GM21737 (cell line): ENCODE results near the gene ZNF609.
A peak's percentile ranks its signal among the peaks of the same experiment; 100 is the strongest.
"Not testable (repeated sequence)": the region's sequence is repeated elsewhere in the genome, so short reads cannot be mapped to it uniquely, and the experiment has no call there.

Experiments
- ATAC-seq: cut with Tn5 transposase; IDR thresholded peaks from one replicate; pipeline ENCODE4 v1.9.1; 2021; ENCODE audit warnings: mild to moderate bottlenecking, moderate library complexity; ENCODE audit not compliant: unreplicated experiment

ZNF609 gene

GRCh38 chr15:64642875-64643274 lies 182.5 kb downstream of the ZNF609 start:
- ATAC-seq, result no peak

DNA sequence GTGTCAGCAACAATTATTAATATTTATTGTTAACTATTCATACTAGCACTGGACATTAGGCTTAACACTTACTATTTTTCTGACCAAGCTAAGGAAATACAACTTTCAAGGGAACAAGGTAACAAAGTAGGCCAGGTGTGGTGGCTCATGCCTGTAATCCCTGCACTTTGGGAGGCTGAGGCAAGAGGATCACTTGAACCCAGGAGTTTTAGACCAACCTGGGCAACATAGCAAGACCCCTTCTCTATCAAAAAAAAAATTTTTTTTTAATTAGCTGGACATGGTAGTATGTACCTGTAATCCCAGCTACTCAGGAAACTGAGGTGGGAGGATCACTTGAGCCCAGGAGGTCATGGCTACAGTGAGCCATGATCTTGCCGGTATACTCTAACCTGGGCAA lies 183.3 kb downstream of the ZNF609 start:
- no peak for ATAC-seq

DNA sequence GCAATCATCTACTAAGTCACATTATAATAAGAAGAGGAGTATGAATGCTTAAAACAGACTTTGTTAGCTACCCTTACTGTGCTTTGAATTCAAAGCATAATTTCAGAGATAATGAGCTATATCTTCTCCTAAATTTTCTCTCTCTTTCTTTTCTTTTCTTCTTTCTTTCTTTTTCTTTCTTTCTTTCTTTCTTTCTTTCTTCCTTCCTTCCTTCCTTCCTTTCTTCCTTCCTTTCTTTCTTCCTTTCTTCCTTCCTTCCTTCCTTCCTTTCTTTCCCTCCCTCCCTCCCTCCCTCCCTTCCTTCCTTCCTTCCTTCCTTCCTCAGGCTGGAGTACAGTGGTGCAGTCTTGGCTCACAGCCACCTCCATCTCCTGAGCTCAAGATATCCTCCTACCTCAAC lies 184.4 kb downstream of the ZNF609 start:
- ATAC-seq, result not testable (repeated sequence)

- no peak for ATAC-seq
Observed at GRCh38 chr15:64645995-64646394, 185.6 kb downstream of the ZNF609 start.

- ATAC-seq, result no peak
Observed at GRCh38 chr15:64647367-64647766, 187.0 kb downstream of the ZNF609 start.

DNA sequence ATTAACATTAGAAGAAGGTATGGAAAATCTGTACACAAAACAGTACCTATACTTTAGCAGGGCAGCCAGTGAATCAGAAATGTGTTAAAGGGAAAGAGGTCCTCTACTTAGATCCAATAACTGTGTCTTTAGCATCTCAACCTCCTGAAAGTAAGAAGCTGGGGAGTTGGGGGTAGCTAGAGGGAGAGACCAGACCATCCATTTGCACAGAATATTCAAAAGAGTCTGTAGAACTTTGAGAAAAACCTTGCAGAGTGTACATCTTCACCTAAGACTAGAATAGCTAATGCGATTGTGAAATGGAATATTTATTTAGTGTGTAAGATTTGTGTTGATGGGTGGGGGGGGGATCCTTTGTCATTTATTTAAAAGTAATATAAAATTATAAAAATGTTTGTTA lies 190.2 kb downstream of the ZNF609 start:
- ATAC-seq, result no peak

DNA sequence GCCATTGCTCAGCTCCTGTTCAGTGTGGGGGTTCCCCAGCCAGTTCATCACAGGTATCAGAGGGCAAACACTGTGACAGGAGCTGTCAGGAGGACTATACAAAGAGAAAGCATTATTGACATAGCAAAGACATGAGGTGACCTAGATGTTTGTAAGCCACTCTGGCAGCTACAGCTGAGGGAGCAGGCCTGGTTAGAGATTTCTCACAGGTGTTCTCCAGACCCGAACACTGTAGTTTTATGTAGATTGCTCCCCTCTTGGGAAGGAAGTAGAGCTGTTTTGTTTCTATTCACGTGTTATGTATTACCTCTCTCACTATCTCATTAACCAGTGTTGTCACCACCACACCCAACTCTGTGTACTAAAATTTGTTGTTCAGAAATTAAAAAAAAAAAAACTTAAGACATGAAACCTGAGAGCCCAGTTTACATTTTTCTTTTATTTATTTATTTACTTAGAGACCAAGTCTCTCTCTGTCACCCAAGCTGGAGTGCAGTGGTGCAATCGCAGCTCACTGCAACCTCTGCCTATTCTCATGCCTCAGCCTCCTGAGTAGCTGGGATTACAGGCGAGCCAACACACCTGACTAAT lies 191.3 kb downstream of the ZNF609 start:
- ATAC-seq, result peak; percentile 88

GRCh38 chr15:64653757-64654156 lies 193.4 kb downstream of the ZNF609 start:
- no peak for ATAC-seq

DNA sequence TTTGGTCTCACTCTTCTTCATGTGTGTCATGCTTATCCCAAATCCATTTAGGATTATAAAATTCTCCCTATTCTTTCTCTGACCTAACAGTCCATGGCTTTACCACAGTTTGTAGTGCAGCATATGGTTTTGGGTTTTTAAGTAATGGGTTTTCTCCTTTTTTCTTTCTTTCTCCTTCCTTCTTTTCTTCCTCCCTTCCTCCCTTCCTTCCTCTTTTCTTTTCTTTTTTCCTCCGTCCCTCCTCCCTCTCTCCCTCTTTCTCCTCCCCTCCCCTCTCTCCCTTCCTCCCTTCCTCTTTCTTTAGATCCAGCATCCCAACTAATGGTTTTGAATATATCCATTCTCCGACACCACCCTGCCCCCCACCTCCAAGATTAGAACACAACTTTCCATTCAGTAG lies 196.1 kb downstream of the ZNF609 start:
- ATAC-seq, result no peak

DNA sequence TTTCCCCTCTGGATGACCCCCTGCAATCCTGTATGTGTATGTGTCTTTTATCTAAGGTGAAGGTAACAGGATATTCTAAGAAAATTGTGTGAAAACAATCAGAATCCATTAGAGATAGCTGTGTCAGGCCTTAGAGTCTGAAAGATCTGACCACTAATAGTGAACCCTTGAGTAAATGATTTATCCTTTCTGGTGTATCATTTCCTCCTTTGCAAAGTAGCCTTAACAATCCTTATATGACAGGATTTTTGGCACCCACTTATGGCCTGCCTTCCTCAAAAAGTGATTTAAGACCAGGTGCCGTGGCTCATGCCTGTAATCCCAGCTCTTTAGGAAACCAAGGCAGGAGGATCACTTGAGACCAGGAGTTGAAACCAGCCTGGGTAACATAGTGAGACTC lies 204.8 kb downstream of the ZNF609 start:
- no peak for ATAC-seq

- no peak for ATAC-seq
Observed at GRCh38 chr15:64667736-64668161, 207.4 kb downstream of the ZNF609 start.

DNA sequence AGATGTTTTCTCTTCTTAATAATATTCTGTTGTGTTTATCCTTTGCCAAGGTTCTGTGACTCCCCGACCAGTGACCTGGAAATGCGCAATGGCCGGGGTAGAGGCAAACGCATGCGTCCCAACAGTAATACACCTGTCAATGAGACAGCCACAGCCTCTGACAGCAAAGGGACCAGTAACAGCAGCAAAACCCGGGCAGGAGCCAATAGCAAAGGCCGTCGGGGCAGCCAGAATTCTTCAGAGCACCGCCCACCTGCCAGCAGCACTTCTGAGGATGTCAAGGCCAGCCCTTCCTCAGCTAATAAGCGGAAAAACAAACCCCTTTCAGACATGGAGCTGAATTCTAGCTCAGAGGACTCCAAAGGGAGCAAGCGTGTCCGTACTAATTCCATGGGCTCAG lies 213.5 kb downstream of the ZNF609 start:
- ATAC-seq, result no peak

DNA sequence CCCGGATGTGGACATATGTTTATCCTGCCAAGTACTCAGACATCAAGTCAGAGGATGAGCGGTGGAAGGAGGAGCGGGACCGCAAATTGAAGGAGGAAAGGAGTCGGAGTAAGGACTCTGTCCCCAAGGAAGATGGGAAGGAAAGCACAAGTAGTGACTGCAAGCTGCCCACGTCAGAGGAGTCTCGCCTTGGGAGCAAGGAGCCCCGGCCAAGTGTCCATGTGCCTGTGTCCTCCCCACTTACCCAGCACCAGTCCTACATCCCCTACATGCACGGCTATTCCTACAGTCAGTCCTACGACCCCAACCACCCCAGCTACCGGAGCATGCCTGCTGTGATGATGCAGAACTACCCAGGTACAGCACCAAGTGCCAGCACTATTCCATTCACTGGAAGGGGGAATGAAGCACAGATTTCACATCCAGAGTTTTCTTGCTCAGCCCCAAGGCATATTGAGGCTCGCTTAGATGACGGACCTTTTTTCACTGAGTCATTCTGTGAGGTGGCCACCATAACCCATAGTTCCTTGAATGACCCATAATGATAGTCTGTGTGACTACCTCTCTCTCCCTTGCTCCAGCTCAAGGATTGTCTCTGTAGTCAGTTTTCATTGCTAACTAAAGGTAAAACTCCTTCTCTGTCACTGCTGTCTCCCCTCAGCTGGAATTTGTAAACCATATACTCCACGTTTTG lies 217.9 kb downstream of the ZNF609 start:
- ATAC-seq, result no peak

GRCh38 chr15:64680097-64680496 lies 219.7 kb downstream of the ZNF609 start:
- no peak for ATAC-seq

DNA sequence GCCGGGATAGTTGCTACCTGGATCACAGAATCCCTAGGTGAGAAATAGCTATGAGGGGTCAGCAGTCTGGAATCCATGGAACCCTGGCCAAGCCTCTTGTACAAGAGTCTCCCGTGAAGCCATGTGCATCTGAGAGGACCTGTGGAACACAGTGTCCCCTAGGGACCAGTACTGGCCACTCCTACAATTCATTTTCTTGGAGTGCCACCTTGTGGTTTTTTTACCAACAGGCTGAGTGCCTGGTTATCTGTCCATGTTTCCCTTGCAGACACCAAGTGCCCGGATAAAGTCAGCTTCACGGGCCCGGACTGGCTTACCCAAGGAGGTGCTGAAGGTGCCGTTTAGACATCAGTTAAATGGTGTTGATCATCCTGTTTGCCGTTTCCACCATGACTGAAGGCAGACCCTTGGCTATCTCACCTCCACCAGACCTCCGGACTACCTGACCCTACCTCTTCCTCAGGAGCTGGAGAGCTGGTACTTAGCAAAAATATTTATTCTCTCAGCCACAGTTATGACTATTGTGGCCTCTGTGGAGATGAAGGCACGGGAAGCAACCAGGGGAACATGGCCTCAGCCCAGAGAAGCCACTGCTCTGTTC lies 221.1 kb downstream of the ZNF609 start:
- no peak for ATAC-seq

DNA sequence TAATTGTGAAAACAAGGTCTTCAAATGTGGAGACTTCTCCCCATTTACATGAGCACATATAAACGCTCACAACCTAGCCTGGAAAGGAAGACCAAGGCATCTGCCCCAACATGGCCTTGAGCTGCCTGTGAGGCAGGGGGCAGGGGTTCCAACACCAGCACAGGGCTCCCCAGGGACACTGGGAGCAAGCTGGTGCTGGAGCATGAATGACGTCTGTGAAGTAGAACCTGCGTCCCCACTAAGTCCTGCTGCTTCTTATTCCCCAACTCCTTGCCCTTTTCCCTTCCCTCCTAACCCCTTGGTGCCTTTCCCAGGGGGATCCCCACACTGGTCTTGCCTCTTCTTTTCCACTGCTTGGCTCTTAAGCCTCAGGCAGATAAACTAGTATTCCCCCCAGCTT lies 221.9 kb downstream of the ZNF609 start:
- ATAC-seq, result no peak

- ATAC-seq, result no peak
Observed at GRCh38 chr15:64683378-64683777, 223.0 kb downstream of the ZNF609 start.

GRCh38 chr15:64685230-64685888 lies 225.0 kb downstream of the ZNF609 start:
- ATAC-seq, result no peak

DNA sequence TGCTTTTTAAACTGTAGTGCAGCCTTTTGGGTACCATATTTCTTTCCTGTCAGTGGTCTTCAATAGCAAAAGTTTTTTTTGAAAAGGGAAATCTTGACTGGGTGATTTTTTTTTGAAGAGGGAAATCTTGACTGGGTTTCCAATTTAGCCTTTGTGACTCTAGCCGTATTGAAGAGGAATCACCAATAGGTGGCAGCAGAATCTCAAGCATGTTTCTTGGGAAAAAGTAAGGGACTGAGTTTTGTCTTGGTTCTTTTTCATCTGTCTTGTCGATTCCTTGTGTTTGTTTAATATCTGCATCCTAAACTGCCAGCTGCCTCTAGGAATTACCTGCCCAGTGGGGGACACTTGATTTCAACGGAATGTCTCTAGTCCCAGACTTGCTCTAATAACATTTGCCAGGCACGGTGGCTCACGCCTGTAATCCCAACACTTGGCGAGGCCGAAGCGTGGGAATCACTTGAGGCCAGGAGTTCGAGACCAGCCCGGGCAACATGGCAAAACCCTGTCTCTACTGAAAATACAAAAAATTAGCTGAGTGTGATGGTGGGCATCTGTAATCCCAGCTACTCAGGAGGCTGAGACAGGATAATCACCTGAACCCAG lies 225.9 kb downstream of the ZNF609 start:
- no peak for ATAC-seq

DNA sequence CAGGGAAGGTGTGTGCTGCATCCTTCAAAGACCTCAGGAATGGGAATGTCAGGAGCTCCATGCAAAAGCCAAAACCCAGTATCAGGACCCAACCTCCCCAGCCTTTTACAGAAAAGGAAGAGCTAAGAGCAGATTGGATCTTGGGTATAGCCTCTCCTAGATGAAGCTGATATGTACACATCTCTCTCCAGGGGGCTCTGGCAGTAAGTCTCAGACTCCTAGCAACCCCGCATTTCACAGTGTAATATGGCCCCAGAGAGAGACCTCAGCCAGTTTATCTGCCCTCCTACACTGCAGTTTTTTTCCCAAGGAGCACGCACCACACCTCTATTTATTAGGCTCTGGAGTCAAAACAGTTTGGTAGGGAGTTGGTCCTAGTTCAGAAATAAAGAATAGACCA lies 226.8 kb downstream of the ZNF609 start:
- no peak for ATAC-seq

GRCh38 chr15:64687688-64688087 lies 227.3 kb downstream of the ZNF609 start:
- no peak for ATAC-seq

DNA sequence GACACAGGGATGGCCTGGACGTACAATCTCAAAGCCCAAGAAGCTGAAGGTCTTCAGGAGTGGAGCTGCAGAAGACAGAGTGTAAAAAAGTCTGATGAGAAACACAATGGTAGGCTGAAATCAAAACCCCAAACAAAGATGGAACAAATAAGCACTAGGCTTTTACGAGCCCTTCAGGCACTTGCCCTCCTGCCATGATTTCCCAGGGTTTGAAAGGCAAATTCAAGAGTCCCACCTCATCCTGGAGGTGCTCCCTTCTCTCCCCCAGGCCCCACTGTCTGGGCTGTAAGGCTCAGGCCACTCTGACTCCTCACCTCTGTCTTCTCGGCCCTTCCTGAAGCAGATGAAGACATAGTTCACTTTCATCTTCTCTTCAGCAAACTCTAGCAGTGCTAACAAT lies 228.4 kb downstream of the ZNF609 start:
- ATAC-seq, result no peak
